Central memory CD4-positive, alpha-beta T cell (primary cell): ENCODE measurements around the gene PUDP.

ENCODE experiments used
- DNase-seq: peaks from one replicate; pipeline ENCODE4 v3.0.0; 2022

Gene PUDP

GRCh38 chrX:7146703-7147412 lies 1.1 kb downstream of the PUDP start:
- DNase-seq, result peak; percentile 2

DNA sequence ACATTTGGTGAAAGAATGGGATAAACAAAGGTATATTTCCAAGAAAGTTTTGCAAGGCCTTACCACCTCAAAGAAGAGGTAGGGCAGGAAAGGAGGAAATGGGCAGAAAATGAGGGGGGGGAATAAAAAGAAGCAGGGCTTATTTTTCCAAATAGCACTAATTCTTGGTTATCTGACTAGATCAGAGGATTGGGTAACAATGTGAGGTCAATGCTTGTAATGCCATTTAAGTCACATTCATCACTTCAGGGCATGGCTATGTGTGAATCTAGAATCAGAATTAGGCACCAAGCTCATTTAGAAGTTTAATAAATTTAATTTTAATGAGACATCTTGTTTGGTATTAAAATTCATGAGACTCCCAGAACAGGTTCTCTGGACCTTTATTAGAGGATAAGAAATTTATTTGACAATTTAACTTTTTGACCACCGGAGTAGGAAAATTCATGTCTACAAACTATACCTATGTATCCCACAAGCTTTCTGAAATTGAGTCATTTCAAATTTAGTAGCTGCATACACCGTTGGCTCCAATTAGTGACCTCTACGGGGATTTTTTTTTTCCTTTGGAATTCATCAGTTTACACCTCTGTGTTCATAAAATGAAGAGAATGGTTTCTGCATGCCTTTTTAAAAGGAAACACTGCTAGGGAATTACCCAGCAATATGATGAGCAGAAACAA lies 1.8 kb downstream of the PUDP start:
- DNase-seq, result no peak

GRCh38 chrX:7145454-7145853 lies 2.5 kb downstream of the PUDP start:
- no peak for DNase-seq

- DNase-seq, result no peak
Measured at GRCh38 chrX:7143941-7144525, 3.9 kb downstream of the PUDP start.

GRCh38 chrX:7143076-7143475 lies 4.9 kb downstream of the PUDP start:
- no peak for DNase-seq

DNA sequence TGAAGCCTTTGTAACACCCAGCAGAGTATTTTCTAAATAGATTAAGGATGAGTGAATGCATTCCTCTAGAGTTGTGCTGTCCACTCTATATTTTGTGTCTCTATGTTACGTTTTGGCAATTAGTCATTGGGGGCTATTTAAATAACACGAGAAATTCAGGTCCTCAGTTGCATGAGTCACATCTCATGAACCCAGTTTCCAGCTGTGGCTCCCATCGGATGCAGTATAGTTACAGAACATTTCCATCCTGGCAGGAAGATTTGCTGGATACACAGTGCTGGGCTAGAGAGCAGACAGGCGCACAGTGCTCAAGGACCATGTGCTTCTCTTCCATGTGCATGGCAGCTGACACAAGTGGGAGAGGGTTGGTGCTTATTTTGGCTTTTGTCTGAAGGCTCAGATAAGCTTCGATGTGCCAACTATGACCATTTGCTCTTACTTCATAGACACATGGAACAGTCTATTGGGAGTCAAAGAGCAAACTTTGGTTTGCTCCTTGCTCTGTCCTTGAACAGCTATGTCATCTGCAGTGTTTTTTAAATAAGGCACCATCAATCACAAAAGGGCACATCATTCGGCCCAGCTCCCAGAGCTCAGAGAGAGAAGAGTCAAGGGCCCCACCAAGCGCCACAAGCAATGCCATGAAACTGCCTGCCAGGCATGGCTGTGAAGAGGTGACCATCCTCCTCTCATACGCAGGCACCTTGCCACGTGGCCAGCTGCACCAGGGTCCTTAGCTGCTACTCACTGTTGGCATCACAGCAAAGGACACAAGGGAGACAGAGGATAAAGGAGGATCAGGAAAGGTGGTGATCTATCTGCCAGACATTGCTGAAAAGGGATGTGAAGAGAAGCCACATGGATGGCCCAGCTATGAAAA lies 8.5 kb downstream of the PUDP start:
- no peak for DNase-seq

- DNase-seq, result no peak
Measured at GRCh38 chrX:7134981-7135380, 13.0 kb downstream of the PUDP start.

DNA sequence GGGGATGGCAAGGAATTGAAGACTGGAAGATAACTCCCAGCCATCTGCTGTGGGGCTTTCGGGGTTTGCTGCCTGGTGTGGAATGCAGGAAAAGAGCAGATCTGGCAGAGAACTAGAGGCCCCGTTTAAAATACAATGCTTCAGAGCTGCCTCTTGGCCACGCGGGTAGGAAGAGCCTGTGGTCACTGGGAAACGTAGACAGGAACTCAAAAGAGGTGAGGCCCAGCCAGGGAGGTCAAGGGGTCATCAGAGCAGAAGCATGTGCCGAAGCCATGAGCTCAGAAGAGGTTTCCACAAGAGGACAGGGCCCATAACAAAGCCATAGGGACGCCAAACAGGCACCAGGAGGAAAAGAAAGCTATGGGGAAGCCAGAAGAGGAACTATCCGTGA lies 14.9 kb downstream of the PUDP start:
- no peak for DNase-seq

DNA sequence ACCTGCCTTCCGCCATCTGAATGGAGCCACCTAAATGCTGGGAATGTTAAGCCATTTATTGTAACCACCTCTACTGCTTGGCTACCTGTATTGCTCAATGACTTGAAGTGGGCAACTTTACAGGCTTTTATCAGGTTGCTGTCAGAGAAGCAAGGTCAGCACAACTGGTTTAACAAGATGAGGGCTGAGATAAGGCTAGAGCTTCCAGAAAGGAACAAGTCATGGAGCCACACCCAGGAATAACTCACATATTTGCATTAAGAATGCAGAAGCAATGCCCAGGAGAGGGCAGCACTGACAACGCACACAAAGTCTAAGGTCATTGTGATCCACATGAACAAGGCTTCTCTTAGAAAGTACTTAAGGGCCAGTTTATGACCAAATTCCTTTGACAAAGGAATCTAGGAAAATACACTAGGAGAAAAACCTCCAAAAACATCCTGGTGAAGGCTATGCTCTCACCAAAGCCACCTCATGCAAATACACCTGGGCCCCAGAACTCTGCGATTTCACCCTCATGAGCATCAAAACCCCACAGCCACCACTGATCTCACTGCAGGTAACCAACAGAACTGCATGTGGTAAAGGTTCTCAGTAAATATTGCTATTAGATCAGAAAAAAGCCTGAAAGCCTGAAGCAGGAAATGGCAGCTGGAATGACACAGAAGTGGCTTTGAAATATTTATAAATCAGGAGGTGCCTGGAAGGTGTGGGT lies 15.5 kb downstream of the PUDP start:
- DNase-seq, result peak; percentile 9

GRCh38 chrX:7131621-7132020 lies 16.3 kb downstream of the PUDP start:
- no peak for DNase-seq

DNA sequence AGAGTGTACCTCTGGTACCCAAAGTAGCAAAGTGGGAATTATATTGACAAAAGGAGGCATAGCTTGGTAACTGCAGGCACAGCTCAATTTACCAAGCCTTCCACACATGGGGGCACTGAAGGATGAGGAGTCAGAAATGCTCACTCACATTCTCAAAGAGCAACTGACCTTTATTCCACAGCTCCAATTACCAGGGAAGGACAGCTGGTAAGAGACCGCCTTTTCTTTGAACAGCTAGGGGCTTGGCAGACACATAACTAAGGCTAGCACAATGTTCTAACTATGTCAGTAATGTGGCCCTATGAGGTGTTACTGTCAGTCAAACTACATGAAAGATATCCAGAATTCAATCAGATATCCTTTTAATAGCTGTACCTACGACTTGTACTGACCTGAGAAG lies 20.9 kb downstream of the PUDP start:
- no peak for DNase-seq

GRCh38 chrX:7120878-7121219 lies 27.1 kb downstream of the PUDP start:
- DNase-seq, result no peak

GRCh38 chrX:7119950-7120877 lies 27.7 kb downstream of the PUDP start:
- DNase-seq, result no peak

DNA sequence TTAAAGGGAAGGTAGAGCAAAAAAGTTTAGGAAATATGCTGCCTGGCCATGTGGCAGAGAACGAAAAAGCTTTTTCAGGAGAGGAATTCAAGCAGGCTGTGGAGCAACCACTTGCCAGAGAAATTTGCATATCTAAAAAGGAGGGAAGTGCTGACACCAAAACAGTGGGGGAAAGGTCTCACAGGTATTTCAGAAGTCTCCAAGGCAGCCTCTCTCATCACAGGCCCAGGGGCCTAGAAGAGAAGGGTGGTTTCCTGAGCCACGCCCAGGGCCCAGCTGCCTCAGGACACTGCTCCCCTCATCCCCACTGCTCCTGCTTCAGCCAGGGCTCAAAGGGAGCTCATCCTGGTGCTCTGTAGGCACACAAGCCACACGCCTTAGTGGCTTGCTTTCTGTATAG lies 30.4 kb downstream of the PUDP start:
- DNase-seq, result no peak

- DNase-seq, result no peak
Measured at GRCh38 chrX:7116081-7116480, 31.9 kb downstream of the PUDP start.

DNA sequence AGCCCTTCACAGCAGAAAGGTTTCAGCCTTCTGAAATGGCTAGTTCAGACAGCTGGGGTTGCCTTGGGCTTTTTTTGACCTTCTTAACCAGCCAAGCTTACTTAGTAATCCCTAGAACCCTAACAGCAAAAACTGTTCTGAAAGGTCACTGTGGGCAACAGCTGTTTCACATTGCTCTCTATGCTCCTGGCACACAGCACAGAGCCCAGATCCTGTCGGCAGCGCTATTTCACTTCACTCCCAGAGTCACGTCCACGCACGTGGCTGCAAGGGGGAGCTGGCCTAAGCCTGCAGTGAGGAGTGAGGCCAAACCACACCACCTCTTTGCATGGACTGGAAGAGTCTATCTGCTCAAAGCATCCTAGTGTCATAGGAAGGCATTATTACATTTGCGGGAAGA lies 32.4 kb downstream of the PUDP start:
- no peak for DNase-seq

GRCh38 chrX:7112071-7112470 lies 35.9 kb downstream of the PUDP start:
- DNase-seq, result no peak

DNA sequence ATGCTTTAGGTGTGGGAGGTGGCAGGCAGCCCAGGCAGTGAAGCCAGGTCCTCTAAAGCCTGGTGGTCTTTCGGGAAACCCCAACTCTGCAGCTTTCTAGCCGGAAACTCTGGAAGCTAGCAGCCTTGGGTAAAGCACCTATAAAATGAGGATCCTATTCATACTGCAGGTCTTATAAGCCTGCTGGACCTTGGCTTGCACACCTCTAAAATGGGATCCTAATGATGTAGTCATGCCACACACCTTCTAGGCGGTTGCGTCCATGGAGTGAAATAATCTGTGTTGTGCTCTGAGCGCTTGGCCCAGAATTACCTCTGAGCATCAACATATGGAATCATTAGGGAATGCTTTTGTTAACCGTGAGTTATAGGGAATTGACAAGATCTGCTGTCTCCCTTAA lies 36.4 kb downstream of the PUDP start:
- DNase-seq, result no peak

- no peak for DNase-seq
Measured at GRCh38 chrX:7110821-7111276, 37.1 kb downstream of the PUDP start.

DNA sequence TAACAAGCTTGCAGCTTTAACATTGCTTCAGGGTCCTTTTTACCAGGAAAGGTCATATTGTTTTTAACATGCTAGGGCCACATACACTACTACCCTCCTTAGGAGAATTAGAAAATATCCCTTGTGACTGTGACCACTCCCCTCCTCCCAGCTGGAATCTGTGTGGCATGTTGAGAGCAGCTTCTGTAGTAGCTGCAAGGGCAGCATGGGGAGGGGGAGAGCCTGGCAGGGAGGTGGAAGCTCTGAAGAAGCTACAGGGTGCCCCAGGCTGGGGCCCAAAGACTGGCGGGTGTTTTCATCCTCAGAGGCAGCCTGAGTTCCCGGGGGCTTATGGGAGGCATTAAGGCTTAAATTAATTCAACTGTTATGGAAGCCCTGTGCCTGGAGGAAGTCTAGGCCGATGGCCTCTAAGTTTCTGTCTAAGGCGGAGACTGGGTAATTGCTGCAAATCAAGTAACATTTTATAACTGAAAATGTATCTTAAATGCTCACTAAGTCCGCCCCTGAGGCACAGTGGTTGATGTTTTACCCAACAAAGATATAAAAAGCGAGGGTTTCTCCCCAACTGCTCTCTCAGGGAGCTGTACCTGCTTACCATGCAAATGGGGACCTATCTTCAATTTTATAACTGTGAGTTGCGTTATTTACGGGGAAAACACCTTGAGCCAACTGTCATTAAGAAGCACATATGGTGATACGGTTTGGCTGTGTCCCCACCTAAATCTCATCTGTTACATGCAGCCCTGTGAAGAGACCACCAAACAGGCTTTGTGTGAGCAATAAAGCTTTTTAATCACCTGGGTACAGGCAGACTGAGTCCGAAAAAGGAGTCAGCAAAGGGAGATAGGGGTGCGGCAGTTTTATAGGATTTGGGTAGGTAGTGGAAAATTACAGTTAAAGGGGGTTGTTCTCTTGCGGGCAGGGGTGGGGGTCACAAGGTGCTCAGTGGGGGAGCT lies 37.8 kb downstream of the PUDP start:
- DNase-seq, result no peak
